Calu3 (cell line): ENCODE measurements around the gene PLN. TPM values are rescaled to one million over a fixed set of nuclear protein-coding genes. Genes with fewer than 3 reads are reported as not detected.

Experiments
- BruUV-seq: library from RNA; stranded (reverse); fragments of 400-500 nt; replicated peaks from 2 replicates; lab custom pipeline; 2021; lab: Mats Ljungman, UMichigan
- CTCF ChIA-PET: fragments of 300-600 bp; sonication (Branson Sonifier 250); formaldehyde crosslinking; loops from one replicate; lab custom pipeline; 2022; ENCODE audit warnings: antibody characterized with exemption; lab: Charles Lee
- DNase-seq: peaks from one replicate; pipeline ENCODE4 v3.0.0; 2022
- H3K27ac Mint-ChIP-seq: one replicate; pipeline ENCODE4 v1.8.0; 2022; ENCODE audit warnings: mixed read lengths; ENCODE audit not compliant: unreplicated experiment
- H3K27me3 Mint-ChIP-seq: one replicate; pipeline ENCODE4 v1.8.0; 2022; ENCODE audit warnings: mixed read lengths; ENCODE audit not compliant: unreplicated experiment
- H3K36me3 Mint-ChIP-seq: one replicate; pipeline ENCODE4 v1.8.0; 2022; ENCODE audit warnings: mild to moderate bottlenecking, moderate library complexity, mixed read lengths; ENCODE audit not compliant: insufficient read depth, unreplicated experiment
- H3K4me1 Mint-ChIP-seq: one replicate; pipeline ENCODE4 v1.8.0; 2022; ENCODE audit warnings: mild to moderate bottlenecking, low read depth, mixed read lengths; ENCODE audit not compliant: unreplicated experiment
- H3K4me3 Mint-ChIP-seq: one replicate; pipeline ENCODE4 v1.8.0; 2022; ENCODE audit warnings: mild to moderate bottlenecking, low read depth, moderate library complexity, mixed read lengths; ENCODE audit not compliant: unreplicated experiment
- H3K9me3 Mint-ChIP-seq: one replicate; pipeline ENCODE4 v1.8.0; 2022; ENCODE audit warnings: low read depth, mixed read lengths; ENCODE audit not compliant: unreplicated experiment
- CTCF ChIP-seq: fragments of 200-600 bp; IDR thresholded peaks from one replicate; pipeline ENCODE4 v1.8.0; 2022; ENCODE audit warnings: antibody characterized with exemption; ENCODE audit not compliant: unreplicated experiment
- intact Hi-C: fragments of 100-400 bp; cut with micrococcal nuclease; formaldehyde crosslinking; loops from one replicate; pipeline ENCODE4 v1.10.0; 2022; ENCODE audit not compliant: unreplicated experiment
- total RNA-seq: library from RNA; stranded (reverse); gene quantifications from 2 replicates; pipeline ENCODE4 v1.2.3, GENCODE V29; 2022

The PLN gene
- total RNA-seq, 1 experiment from 2014 or later, result not detected

DNA sequence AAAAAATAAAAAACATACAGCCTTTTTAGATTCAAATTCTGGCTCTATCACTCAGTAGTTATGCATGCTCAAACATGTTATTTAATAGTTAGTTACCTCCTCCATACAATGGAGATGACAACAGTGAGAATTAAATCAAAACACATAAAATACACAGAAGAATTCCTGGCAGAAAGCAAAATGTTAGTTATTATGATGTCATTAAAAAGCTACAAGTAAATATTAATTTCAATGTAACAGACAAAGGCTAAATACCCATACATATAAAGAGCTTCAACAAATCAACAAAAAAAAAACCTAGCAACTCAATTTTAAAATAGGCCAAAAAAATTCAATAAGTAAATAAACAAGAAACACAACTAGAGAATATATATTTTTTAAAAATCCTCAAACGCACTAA, 21.4 kb downstream of the PLN start:
- intact Hi-C loops, result loop anchor here (10.0 kb wide), 1 partner anchor 325 kb away; the partner anchor contains the start of gene ASF1A
- CTCF ChIA-PET, result no interaction called here
- no peak overlapping the region for H3K4me3 Mint-ChIP-seq

DNA sequence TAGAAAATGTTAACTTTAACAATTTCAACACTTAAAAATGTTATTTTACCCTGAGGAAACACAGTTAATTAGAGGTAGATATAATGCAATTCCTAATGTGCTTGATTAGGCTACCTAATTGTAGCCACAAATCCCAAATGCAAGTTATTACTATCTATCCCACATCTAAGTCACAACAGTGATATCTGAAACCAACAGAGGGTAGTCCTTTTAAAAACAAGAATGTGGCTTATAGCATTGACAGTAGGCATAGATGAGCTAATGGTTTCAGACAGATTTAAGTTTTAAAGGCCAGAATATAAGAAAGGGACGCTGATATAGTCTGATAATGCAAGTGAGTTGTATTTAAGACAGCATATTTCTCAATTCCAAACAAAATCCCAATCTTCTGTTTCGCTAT, 23.0 kb downstream of the PLN start:
- Mint-ChIP-seq H3K36me3 (no peaks in the 10 kb centered on the region), H3K4me1 (no peaks in the 10 kb centered on the region), H3K9me3 (peaks cover 10% of the 10 kb centered on the region), H3K27me3 (no peaks in the 10 kb centered on the region), H3K4me3 (no peak overlapping the region), H3K27ac (no peak overlapping the region)
- TF ChIP-seq CTCF, result no peak
- DNase-seq, result no peak
- CTCF ChIA-PET, result no interaction called here
- intact Hi-C loops, result no loop called here
- BruUV-seq, result no TSS peak

More for the DNA sequence above, 21.4 kb downstream of the PLN start:
- TF ChIP-seq CTCF, result no peak
- H3K4me1 Mint-ChIP-seq, result no peaks in the 10 kb centered on the region
- no peak overlapping the region for H3K27ac Mint-ChIP-seq
- H3K9me3 Mint-ChIP-seq, result peaks cover 5% of the 10 kb centered on the region
- BruUV-seq, result no TSS peak
- no peaks in the 10 kb centered on the region for H3K36me3 Mint-ChIP-seq
- no peaks in the 10 kb centered on the region for H3K27me3 Mint-ChIP-seq
- DNase-seq, result no peak

DNA sequence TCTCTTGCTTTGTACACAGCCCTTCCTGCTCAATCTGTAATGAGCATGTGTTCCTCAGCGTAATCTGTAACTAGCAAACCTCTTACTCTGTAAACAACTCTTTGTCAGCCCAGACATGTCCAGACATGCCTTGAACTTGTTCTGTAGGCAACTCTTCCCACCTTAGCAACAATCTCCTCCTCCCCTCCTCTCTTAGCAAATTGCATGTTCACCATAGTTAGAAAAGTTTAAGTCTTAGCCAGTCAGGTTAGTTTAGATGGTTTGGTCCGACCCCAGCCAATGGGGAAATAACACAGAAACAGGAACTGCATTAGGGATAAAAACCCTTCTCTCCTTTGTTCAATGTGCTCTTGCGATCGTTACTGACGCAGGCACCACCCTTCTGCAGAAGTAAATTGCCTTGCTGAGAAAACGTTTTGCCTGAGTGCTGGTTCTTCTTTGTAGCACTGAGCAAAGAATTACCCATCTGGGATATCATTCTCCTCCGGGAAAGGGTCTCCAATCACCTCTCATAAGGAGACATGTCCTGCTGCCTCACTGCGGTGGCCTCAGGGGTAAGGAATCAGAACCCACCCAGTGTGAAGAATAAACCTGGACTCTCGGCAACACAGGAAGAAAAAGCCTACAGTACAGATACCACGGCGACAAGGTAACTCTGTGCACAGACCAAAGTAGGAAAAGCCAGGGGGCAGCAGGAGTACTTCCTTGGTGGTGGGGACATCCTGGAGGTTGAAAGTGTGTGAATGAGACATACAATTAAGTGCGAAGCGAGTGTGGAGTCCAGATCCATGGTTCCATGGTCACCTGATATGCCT, 26.2 kb downstream of the PLN start:
- Mint-ChIP-seq H3K27ac (no peak overlapping the region), H3K4me1 (no peaks in the 10 kb centered on the region), H3K27me3 (no peaks in the 10 kb centered on the region), H3K9me3 (peaks cover 16% of the 10 kb centered on the region), H3K4me3 (no peak overlapping the region), H3K36me3 (no peaks in the 10 kb centered on the region)
- intact Hi-C loops, result no loop called here
- CTCF ChIA-PET, result no interaction called here
- no peak for TF ChIP-seq CTCF
- no TSS peak for BruUV-seq
- no peak for DNase-seq

DNA sequence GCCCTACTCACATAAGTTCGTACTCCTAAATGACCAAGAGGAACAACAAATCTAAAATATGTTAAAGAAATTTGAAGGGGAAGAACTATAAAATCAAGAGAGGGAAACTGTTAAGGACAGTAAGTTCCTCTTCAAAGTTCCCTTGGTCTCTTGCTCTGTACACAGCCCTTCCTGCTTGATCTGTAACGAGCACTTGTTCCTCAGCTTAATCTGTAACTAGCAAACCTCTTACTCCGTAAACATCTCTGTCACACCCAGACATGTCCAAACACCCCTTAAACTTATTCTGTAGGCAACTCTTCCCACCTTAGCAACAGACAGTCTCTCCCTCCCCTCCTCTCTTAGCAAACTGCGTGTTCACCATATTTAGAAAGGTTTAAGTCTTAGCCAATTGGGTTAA, 29.9 kb downstream of the PLN start:
- H3K27ac Mint-ChIP-seq, result no peak overlapping the region
- no peak for TF ChIP-seq CTCF
- BruUV-seq, result no TSS peak
- intact Hi-C loops, result no loop called here
- H3K4me1 Mint-ChIP-seq, result peaks cover 19% of the 10 kb centered on the region
- no peaks in the 10 kb centered on the region for H3K36me3 Mint-ChIP-seq
- peaks cover 18% of the 10 kb centered on the region for H3K9me3 Mint-ChIP-seq
- DNase-seq, result no peak
- CTCF ChIA-PET, result no interaction called here
- H3K27me3 Mint-ChIP-seq, result no peaks in the 10 kb centered on the region
- no peak overlapping the region for H3K4me3 Mint-ChIP-seq
